HG03460 (cell line): ENCODE results near the gene KIAA1210.

ENCODE experiments used
- ATAC-seq: cut with Tn5 transposase; IDR thresholded peaks from one replicate; pipeline ENCODE4 v1.9.1; 2021; ENCODE audit not compliant: unreplicated experiment

Gene KIAA1210

DNA sequence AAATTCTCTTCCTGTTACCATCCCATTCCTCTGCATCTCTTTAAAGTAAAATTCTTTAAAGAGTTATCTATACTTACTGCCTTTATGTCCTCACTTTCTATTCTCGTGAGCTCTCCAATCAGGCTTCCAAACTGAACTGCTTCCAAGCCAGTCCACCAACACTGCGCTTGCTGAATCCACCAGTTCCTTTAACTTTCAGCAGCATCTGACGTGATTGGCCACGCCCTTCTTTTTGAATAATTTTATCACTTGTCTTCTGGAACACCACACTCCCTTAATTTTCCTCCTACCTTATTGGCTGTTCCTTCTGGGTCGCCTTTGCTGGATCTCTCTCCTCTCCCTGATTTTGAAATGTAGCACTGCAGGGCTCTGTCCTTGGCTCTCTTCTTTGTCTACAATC, at the start of gene KIAA1210:
Gene KIAA1210, minus strand, starts transcription at position 163 of the 400 bp plus-strand sequence. CDS start 4,170 bp downstream, outside the sequence.
- no peak for ATAC-seq

- ATAC-seq: no peak
Observed at GRCh38 chrX:119177278-119177677, 49.7 kb upstream of the KIAA1210 start.

- ATAC-seq: no peak
Observed at GRCh38 chrX:119174900-119175299, 47.3 kb upstream of the KIAA1210 start.

DNA sequence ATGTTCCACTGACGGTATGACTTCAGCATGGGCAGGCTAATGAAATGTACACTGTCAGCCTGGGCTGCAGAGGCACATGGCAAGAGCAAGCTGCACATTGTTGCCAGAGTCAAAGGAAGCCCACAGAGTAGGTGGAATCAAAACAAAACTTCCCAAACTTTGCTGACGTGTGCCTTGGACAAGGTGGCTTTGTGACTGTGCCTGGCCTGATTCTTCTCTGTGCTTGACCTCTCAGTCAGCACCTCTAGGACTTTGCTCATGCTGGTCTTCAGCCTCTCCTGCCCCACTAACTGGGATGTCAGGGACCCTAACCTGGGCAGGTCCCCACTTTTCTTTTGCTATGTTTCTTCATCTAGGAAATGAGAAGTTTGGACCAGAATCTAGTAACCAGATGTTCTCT, 40.5 kb upstream of the KIAA1210 start:
- ATAC-seq: no peak

- ATAC-seq: no peak
Observed at GRCh38 chrX:119158226-119158625, 30.6 kb upstream of the KIAA1210 start.

DNA sequence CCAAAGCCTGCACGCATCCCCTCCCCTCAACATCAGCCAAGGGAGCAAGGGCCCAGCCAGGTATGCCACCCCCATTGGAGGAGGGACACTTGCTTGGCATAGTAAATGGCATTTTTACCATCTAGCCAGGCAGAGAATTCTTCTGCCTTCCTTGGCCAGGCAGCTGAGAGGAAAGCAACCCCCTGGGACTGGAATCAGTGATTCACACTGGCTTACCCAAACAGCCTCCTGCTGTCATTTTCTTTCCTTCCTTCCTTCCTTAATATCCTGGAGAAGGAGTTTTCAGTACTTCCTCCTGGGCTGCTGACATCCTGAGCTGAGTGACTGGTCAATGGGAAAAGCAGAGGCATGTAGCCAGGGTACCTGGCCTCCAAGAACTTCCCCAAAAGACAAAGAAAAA, 28.6 kb upstream of the KIAA1210 start:
- no peak for ATAC-seq

DNA sequence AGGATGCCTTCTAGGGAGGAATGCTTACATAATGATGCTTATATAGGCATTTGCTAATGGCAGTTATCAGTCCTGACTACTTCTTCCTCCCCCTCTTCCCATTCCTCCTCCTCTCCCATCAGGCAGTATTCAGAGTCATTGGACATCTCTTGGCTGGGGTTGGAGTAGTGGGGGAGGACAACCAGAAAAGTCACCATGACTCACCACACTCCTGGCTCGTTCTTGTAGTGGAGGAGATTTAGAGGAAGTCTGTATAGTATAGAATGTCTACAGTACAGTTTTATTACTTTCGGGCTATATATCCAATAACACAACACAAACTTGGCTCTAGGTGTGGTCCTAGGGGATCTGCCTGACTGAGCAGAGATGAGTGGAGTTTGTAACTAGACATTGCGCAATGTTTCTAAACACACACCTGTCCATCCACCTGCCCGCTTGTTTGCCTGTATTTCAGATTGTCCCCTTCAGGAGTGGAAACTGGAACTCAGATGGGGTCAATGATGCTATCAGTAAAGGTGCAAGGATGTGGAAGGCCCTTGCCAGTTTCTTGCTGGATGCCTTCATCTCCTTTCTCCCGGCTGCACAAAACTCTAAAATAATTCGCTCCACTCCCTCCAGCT, 27.9 kb upstream of the KIAA1210 start:
- ATAC-seq: no peak

- no peak for ATAC-seq
Observed at GRCh38 chrX:119151051-119151380, 23.4 kb upstream of the KIAA1210 start.

DNA sequence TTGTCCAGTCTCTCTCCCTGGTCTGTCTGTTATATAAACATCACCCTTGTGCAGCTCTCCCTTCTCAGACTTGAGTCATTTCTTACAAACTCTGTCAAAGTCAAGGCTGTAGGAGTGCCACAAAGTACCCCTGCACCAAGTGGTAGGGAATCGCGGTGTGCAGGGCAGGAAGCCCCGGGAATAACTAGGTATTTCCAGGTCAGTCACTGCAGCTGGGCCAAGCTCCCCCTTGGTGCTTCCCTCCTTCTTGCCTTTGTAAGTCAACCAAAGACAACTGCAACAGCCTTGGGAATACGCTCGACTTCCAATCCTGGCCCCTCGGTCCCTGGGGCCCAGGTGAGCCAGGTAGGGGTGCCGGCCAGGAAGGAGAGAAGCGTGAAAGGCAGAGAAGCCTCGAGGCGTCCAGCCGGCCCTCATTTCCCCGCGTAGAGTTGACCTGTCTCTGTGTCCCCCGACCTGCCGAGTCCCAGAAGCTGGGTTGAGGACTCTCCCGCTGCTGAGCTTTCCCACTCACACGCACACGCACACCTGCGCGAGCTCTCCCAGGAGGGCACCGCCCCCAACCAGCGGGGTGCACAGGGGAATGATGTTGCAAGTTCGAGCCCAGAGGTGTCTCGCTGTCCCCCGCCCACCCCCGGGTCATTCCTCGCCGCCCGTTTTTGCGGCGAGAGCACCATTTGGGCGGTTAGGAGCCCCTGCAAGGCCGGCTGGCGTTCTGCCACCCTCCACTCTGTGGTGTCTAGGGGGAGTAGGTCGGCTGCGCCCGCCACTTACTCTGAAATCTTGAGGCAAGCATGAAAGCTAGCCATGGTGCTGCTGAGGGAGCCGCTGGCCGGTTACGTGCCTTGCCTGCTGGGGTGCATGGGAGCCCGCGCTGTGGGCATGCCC, 22.8 kb upstream of the KIAA1210 start:
- ATAC-seq: no peak

DNA sequence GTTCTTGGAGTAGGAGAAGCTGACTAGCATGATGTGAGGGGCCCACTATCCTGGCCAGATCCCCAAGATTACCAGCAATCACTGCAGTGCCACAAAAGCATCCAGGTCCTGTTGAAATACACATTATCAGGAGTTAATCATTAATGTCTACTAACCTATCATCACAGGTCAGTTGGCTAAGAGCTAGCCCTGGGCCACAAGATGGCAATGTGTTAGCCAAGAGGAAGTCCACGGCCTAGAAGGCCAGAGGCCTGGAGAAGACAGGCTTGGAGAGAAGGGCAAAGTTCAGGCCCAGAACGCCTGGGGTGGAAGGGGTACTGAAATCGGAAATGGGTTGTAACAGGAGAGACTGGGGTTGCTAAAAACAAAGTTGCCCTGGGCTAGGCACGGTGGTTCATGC, 19.9 kb upstream of the KIAA1210 start:
- no peak for ATAC-seq

DNA sequence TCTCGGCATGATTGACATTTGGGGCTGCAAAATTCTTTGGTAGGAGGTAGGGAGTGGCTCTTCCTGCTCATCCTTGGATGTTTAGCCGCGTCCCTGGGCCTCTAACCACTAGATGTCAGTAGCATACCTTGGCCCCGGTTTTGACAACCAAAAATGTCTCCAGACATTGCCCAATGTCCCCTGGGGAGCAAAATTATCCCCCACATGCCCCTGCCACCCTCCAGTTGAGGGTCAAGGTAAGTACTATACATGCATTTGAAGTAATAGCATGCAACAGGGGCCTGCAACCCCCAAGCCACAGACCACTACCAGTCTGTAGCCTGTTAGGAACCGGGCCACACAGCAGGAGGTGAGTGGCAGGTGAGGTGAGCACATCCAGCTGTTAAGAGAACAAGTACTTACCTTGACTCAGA, 17.6 kb upstream of the KIAA1210 start:
- ATAC-seq: no peak

GRCh38 chrX:119134466-119134865, 6.9 kb upstream of the KIAA1210 start:
- no peak for ATAC-seq

DNA sequence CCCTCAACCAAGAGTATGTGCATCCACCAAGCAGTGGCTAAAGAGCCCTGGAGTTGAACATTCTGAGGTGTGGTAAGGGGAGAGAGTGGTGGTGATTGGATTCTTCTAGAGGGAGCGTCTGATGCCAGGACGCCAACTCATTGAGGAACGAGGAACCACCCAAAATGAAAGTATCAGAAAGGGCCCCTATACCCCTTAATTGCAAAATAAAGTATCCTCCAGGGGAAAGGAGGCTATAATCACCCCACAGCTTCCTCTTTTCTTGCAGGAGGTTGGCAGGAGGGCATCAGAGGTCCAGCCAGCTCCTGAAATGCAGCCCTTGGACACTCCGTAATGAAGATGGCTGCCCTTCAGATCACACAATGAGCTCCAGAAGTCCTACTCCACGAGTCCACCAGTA, 5.3 kb upstream of the KIAA1210 start:
- no peak for ATAC-seq

- no peak for ATAC-seq
Observed at GRCh38 chrX:119132316-119132715, 4.7 kb upstream of the KIAA1210 start.

DNA sequence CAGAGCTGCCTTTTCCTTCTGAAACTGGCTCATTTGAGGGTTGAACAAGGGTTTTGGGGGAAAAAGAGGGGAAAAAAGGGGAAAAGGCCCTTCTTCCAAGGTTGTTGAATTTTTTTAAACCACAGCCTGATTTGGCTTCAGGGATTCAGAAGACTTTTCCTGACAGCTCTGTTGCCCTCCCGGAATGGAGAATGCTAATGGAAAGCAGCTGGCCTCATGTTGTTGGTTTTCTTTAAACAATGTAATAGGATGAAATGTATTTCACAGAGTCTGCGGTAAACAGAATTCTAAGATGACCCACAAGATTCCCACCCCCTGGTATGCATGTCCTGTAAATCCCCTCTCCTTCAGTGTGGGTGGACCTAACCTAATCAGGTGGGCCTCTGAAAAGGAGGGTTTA, 3.3 kb upstream of the KIAA1210 start:
- no peak for ATAC-seq

GRCh38 chrX:119121341-119121740, 6.3 kb downstream of the KIAA1210 start:
- no peak for ATAC-seq

DNA sequence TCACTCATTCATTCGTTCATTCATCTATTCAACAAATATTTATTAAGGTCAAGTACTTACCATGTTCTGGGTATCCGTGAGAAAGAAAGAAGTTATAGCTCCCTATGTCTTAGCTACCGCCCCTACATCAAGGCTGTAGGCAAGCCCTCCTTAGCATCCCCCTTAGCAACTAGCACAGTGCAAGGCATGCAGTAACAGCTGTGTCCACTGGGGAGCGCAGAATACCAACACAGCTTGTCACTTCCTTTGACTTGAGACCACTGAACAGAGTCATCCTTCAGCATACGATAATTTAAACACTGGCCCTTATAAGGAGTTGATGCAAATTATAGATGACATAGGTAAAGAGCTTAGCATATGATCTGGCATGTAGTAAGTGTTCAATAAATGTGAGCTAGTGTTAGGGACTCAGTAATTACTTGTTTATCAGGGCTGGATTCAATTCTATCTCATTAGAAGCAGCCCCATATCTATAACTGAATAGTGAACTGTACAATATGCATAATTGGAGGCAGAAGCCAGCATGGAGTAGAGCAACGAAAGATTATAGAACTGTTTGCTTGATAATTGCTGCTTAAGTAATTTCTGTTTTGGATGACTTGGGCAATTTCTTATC, 8.7 kb downstream of the KIAA1210 start:
- ATAC-seq: no peak

- no peak for ATAC-seq
Observed at GRCh38 chrX:119107206-119107605, 20.4 kb downstream of the KIAA1210 start.

DNA sequence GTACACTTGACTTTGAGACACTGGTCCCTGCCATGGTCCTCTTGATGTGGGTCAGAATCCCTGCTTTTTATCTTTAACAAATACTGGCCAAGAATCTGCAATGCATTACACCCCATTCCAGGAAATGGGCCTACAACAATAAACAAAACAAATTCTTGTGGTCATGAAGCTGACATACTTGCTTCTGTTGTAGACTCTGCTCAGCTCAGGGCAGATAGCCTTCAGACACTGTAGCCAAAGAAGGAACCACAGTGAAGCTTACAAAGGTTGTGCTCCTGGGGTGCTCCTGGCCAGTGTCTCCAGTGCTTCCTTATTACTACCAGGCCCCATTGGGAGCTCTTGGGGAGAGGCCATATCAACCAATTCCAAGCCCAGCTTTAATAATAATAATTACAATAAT, 21.8 kb downstream of the KIAA1210 start:
- no peak for ATAC-seq

GRCh38 chrX:119101168-119101567, 26.4 kb downstream of the KIAA1210 start:
- no peak for ATAC-seq

GRCh38 chrX:119095936-119096335, 31.7 kb downstream of the KIAA1210 start:
- ATAC-seq: no peak

DNA sequence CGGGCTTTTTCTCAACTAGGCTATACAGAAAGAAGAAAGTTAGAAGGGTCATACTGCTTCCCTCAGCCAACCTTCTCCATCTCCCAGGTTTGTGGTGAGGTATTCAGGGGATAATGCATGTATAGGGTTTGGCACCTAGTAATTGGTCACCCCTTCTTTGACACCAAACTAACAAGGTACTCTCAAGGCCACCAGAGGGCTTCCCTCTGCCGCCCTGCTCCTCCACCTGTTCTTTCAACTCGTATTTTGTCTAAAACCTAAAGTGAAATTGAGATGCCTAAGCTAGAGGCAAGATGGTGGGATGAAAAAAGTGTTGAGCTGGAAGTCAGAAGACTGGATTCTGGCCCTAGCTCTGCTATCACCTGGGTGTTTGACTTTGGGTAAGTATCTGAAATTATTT, 32.8 kb downstream of the KIAA1210 start:
- no peak for ATAC-seq
